NCI-H1417 treated with DMSO at 0.1 percent for 48 hours (cell line): Measurements from ENCODE around the gene PIK3R3.

Experiments used
- DNase-seq: peaks from one replicate; lab custom pipeline; 2025; lab: John Stamatoyannopoulos, UW

PIK3R3 gene

DNA sequence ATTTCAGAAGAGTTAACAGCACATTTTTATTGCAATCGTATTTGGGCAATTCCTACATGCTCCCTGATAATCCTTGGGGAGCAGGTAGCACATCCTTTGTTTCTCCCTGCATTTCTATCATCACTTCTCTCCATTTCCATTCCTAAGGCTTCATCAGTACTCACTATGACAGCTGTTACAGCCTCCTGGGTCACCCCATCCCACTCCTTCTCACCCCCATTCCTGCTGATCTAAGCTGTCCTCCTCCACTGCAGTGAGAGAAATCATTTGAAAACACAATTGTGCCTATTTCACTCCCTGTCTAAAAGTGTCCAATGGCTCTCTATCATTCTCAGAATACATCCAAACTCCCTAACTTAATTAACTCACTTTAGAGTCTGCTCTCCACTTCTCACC is 25.5 kb upstream of the PIK3R3 start:
- no peak for DNase-seq

DNA sequence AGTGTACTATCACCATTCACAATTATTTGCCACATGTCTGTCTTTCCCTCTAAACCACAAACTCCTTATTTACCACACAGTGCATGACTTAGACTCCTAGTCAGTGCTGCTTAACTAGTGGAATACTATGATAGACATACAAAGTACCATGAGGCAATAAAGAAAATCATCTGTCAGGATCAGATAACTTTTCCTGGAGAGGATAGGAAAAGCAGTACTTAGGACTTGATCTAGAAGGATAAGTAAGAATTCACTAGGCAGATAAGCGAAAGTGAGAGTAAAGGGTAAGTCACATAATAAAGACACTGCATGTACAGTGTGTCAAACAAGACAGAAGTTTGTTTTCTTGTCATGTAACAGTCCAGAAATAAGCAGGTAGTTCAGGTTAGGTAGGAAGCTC is 21.3 kb upstream of the PIK3R3 start:
- no peak for DNase-seq

DNA sequence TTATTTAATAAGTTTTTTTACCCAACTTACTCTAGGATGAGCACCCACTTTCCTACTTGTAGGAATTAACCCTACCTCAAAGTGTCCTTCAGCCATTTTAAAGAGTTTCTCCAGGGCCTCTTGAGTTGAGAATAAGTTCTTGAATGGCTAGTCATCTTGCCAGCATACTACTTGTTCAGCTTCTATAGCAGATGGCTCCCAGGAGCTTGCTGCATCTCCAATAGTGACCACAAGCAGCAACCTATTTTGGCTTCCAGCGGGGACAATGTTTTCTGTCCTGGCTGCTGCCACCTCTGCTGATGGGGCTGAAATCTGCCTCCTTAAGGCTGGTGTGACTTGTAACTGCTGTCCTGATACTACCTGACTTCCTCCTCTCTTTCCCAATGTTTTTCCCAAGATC is 20.8 kb upstream of the PIK3R3 start:
- DNase-seq = no peak

DNA sequence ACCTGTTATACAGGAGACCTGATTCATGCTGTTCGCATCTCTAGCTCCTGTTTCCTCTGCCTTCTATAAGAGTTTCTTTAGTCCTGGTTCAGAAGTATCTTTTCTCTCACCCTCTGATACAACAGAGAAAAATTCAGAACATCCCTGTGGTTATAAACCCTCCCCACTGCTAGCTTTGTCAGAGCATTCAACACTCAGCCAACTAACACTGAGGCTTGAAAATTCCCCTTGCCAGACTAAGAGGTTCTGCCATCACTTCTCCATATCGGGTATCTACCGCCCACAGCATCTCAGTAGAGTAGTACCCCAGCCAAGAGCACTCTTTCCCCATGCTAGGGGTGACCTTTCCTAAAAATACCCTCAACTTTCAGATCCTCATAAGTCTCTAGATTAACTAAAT is 19.6 kb upstream of the PIK3R3 start:
- no peak for DNase-seq

DNA sequence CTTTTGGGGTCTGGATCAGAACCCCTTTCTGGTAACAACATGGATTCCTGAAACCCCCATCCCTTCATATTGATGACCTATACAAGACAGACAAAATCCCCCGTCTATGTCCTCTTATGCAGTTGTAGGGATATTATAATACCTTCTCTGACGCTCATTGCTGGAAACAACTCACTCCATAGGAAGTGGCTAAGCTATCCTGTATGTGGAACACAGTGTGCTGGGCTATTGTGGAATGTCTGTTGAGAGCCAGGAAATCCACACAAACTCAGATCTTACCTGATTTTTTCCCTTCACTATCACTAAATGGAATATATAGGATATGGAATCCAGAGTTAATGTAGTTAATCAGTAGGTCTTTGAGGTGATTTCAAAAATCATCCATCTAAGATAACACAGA is 17.7 kb upstream of the PIK3R3 start:
- DNase-seq = no peak

DNA sequence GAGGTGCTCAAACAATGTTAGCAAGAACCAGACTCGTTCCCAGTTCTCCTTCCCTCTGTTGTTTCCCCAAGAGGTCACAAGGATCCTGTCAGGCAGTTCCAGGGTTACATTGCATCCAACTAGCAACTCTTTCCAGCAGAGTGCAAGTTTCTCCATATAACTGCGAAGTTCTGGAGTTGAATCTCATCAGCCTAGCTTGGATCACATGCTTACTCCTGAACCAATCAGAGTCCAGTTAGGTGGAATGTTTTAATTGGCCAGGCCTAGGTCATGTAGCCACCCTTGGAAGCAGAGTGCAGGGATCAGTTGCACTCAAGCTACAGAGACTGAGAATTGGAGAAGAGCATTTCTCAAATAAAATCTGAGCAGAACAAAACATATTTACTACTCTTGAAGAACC is 15.9 kb upstream of the PIK3R3 start:
- DNase-seq = no peak

DNA sequence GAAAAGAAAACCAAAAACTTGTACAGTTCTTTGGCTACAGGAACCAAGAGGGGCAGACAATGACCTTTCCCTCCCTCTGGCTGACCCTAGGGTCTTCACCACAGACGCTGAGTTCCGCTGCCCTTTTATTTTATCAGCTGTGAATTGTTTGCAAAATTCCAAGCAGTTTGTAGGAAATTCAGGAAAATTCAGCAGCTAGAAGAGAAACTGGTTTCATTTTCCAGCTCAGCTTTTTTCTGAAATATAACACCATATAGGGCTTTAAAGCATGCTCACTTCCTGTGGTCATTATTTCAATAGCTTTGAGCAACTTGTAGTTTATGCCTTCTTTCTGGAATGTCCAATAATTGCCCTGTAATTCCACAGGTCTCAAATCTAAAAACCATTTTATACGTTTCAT is 5.5 kb upstream of the PIK3R3 start:
- DNase-seq = no peak

DNA sequence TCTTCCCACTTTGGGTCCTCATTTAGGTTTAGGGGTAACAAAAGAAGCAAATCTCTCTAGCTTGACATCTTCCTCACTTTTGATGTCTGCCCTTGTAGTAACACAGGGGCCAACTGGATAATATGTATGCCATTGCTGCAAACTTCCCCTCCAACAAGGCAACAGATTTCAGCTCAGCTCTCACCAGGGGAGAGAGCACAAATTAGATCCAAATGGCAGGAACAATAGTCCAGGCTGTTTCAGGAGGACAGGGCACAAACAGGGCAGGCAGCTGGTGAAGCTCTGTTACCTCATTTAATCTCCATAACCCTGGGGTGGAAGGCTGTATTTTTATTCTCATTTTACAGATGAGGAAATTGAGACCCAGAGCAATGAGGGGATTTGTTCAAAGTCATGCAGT is 4.3 kb upstream of the PIK3R3 start:
- DNase-seq = no peak

DNA sequence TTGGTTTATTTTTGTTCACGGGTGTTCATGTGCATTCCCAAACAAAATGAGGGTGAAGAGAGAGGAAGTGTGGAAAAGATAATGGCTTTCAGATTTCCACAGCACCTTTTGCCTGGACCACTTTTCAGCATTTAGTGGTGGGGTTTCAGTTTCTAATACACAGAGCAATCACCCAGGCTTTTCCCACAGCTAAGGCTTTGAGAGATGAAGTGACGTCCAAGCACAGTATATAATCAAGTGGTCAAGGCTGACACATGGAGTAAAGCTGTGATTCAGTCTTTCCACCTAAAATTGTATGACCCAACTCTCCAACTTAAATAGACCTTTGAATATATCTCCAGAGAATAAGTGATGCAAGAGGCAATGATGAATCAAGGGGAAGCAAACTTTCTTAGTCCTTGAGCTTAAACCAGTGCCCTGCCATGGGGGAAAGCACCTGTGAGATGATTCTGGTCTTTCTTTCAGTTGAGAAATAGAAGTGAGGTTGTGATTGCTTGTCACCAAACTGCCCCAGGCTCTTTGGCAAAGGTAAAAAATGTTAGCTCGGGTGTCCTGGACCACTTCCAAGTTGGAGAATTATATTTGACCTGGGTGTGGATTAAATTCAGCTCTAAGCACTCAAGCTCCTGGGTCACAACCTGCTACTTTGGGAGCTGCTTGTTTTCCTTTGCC is 2.4 kb upstream of the PIK3R3 start:
- no peak for DNase-seq

DNA sequence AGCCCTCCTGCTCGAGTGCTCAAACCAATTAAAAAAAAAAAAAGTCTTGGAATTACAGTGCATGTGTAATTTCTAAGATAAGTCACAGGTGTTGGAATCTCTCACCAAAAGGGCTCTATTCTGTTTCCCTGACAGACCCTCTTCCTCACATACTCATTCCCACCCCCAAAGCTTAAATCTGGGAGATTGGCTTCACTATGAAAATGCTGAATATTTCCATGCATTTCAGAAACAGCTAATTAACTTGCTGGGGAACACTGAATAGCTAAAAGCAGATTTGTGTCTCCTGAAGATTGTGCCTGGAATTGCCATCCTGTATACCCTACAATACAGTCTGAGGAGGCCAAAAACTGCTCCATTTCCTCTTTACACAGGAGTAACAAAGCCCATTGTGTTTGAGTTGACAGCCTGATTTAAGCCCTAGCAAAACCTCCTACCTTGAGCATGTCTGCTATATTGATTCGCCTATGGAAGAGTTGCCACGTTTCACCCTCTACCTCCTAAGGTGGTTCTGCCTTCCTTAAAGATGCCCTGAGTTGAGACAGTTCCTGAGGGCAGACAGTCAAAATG is 1.4 kb upstream of the PIK3R3 start:
- DNase-seq = no peak

DNA sequence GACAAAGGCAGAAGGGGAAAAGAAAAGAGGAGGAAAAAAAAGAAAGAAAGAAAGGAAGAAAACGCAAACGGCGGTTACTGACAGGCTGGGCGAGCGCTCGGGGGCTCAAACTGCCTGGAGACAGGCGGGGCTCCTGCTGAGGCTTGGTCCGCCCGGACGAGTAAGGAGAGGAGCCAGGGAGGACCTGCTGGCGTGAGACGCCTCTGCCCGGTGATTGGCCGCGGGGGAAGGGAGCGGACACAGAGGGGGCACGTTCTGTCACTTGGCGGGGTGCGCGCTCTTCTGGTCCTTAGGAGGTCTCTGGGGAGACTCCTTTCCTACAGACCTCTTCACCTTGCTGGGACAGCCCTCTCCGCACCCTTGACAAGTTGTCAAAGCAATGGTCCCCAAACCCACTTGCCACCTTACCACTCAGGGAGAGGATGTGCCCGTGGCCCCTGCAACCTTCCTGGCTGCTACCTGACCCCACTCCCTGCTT is 791 bp upstream of the PIK3R3 start:
- no peak for DNase-seq

DNA sequence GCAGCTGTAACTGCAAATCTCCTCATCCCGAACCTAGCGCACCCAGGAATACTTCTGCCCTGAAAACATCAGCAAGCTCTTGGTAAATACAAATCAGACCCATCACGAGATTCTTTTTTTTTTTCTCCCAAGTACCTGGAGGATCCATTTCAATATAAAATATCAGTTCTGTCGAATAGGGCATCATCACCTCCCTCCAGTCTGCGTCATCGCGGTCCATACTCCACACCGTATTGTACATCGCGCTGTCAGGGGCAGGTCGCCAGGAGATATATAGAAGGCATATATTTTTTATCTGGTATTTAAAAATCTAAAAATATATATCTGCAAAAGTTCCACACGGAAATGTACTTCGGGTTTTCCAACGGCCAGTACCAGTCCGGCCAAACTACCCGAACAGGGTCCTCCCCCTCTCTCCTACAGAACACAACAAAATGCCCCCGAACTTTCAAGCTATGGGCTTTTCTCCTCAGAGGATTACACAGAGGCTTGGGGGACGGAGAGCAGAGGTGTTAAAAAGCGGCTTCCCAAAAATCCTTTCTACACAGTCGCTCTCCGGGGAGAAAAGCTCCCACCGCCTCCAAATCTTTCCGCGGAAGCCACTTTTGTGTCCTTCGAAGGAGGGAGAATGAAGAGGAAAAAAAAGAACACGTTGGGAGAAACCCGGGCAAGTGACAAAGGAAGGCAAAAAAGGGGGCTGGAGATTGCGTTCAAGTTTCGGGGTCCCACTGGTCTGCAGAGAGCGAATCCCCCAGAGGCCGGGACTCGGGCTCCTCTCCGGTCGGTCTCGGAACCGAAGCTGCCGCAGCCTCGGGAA is 509 bp downstream of the PIK3R3 start:
- no peak for DNase-seq

DNA sequence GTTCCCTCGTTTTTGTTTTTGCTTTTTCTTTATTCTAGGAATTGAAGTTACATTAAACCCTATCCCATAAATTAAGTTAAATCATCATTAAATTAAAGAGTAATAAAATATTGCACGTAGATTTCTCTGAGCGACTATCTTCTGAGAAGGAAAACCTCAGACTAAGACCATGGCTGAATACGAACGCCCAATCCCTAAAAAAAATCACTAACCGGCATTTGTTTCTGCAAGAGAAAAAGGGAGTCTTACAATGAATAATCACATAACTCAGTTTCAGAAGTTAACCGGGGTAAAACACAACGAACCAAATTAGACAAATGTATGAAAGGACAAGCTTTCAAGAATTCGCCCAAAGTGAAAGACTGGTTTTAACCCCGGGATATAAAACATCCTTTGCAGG is 1.3 kb downstream of the PIK3R3 start:
- DNase-seq = no peak

DNA sequence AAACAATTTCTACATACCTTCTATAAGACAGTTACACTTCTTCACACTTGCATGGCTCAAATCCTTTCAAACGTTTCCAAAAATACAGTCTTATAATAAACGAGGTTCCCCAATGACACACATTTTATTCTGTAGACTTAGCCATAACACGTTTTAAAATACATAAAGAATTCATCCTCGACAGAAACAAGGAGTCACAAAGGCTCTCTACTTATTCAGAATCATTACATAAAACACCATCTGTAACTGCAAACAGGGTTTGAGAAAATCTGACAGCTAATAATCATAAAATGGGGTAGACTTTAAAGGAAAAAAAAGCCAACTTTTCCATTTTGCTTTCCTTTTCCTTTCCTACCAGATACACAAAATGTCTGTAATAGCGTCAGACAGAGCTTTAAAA is 1.8 kb downstream of the PIK3R3 start:
- no peak for DNase-seq

DNA sequence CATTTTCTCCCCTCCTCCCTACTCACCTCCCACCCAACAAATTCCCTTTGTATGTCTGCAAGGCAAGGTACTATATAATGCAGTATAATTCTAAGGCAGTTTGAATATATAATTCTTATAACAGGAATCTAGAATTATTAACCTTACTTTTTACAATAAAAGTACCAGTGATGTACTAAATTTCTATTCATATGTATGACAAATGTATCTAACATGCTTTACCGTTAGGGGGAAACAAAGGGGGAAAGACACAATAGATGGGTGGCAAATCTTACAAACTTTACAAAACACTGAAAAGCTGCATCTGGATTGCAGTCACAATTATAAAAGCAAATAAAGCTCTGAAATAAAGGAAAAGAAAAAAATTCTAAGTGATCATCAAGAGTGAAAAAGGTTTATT is 2.3 kb downstream of the PIK3R3 start:
- no peak for DNase-seq

DNA sequence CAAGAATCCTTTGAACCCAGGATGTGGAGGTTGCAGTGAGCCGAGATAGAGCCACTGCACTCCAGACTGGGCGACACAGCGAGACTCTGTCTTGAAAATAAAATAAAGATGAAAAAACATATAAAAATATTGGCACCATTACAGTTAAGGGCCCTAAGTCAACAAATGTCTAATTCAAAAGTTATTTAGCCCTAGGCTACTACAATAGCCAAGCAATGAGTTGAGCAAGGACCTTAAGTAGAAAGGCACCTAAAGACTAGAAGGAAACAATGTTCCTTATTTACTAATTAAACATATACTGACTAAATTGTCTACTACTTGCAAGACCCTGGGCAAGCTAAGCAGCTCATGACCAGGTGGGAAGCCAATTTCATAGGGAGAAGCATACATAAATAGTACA is 4.1 kb downstream of the PIK3R3 start:
- no peak for DNase-seq

DNA sequence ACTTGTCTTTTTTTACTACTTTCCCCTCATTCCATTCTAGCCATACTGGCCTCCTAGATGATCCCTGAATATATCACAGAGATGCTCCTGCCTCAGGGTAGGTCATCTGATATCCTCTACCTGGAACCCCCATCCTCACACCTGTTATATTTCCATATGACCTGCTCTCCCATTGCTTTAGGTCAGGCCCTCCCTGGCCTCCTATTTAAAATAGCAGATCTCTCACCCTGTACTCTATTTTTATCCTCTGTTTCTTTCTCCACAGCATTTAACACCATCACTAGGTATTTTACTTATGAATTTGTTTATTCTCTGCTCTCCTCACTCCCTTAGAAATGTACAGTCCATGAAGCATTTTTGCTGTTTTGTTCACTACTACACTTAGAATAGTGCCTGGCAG is 13.6 kb downstream of the PIK3R3 start:
- no peak for DNase-seq

DNA sequence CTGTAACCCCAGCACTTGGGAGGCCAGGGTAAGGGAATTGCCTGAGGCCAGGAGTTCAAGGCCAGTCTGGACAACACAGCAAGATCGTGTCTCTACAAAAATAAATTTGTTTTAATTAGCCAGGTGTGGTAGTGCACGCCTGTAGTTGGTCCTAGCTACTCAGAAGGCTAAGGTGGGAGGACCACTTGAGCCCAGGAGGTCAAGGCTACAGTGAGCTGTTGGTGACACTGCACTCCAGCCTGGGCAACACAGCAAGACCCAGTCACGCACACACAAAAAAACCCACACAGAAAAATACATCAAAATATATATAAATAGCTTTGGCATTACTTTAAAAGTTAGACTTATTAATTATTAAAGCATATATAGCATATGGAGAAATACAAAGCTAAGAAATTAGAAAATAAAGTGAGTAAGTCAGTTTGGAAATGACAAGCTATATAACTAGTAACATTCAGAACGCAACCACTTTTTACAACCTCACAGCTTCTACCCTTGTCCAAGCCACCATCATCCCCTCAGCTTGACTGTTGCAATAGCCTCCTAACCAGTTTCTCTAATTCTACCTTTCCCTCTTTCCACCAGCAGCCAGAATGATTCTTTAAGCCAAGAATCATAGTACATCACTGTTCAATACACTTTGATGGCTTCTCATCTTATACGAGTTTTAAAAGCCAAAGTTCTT is 14.5 kb downstream of the PIK3R3 start:
- no peak for DNase-seq

DNA sequence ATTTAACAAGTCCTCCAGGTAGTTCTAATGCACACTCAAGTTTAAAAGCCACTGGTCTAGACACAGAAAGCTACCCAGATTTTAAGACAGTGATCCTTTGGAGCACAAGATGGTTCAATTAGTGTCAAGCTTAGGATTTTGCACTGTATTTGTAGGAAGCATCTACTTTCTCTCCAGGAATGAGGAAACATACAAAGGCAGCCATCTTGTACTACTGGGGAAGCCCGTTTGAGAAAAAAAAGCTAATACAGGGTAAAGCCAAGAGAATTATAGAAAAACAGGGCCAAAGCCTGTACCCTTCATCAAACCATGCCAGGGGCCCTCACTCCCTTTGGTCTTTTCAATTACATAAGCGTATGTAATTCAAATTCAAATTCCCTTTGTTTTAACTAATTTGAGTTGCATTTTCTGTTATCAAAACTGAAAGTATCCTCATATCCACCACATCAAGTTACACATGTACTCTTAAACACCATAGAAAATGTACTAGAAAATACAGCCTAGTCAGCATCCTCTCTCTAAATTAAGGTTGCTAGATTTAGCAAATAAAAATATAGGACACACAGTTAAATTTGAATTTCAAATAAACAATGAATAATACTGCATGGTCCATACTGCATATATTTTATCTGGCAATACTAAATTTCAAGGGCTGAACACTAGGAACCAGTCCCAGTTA is 17.4 kb downstream of the PIK3R3 start:
- DNase-seq = no peak

DNA sequence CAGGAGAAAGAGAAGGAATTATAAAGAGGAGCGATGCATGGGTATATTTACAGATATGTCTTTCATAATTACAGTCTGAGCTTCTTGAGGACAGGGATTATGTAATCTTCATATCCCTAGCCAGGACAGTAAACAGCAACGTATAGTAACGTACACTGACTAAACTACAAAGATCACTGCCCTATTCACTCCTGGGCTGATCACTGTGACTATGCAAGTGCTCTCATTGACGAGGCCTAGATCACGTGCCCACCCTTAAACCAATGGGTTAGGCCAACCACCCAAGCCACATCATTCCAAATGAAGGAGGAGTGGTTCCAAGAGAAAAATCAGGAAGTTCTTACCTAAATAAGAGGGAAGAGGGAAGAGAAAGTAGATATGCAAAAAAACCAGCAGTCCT is 18.5 kb downstream of the PIK3R3 start:
- no peak for DNase-seq

DNA sequence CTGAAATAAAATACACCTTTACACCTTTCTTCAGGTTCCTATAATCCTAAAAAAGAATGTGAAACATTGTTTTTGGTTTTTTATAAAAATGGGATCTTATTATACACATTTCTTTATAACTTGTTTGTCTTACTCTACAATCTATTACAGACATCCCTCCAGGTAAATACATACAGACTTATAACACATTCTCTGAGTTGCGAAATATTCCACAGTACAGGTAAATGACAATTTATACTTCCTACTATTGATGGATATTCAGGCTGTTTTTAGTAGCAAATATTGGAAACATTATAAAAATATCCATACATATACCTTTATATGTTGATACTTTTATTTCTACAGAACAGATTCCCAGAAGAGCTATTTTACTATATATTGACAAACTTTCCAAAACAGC is 20.3 kb downstream of the PIK3R3 start:
- DNase-seq = no peak

DNA sequence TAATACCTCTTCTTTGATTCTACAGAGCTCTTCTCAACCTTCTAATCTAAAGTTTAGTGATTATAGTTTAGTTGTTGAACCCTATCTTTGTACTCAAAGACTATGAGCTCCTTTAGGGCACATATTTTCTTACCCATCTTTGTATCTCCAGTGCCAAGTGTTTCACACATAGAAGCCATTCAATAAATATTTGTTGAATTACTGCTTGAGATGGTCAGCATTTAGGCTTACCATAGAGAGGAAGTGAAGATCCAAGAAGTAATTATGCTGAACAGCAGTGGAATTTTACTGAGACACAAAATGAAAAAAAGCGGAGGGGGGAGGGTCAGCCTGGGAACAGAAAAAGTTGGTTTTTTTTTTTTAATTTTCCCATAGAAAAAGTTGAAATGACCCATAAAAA is 21.9 kb downstream of the PIK3R3 start:
- no peak for DNase-seq
